ENCODE measurements around the gene SORCS3.

SORCS3 gene

DNA sequence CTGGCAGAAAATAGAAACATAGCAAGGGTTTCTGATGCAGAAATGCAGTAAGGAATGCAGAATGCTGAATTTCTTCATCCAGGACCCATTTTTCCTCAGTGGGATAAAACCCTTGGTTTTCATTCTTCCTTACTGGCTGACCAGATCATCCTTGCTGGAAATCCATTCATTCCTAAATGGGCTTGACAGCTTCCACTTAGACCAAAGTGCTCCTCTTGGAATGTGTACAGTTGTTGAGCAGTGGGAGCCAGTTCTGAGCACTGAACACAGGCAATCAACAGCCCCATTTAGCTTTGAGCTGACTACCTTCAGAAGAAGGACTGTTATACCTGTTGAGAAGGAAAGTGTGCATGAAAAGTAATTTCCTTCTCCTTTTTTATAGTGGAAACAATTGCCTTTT lies 232.1 kb downstream of the SORCS3 start:
- no peak for DNase-seq

DNA sequence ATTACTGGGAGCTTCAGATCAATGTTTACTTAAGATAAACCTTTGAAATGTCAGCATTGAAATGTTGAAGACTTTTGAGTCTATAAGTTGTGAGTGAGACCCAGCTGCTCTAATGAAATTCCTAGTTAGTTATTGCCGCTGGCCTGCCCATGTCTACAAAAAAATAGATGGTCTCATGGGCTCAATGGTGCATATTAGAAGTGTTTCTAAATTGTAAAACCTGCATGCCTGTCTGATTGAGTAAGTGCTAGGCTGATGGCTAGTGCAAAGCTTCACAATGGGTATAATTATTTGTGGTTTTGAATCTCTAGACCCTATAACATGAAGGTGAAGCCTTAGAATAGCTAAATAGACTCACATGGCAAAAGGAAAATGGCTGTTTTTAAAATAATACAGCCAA lies 234.5 kb downstream of the SORCS3 start:
- no peak for DNase-seq

- no peak for DNase-seq
Measured at GRCh38 chr10:104880624-104881398, 239.7 kb downstream of the SORCS3 start.

GRCh38 chr10:104881740-104882139 lies 240.7 kb downstream of the SORCS3 start:
- no peak for DNase-seq

DNA sequence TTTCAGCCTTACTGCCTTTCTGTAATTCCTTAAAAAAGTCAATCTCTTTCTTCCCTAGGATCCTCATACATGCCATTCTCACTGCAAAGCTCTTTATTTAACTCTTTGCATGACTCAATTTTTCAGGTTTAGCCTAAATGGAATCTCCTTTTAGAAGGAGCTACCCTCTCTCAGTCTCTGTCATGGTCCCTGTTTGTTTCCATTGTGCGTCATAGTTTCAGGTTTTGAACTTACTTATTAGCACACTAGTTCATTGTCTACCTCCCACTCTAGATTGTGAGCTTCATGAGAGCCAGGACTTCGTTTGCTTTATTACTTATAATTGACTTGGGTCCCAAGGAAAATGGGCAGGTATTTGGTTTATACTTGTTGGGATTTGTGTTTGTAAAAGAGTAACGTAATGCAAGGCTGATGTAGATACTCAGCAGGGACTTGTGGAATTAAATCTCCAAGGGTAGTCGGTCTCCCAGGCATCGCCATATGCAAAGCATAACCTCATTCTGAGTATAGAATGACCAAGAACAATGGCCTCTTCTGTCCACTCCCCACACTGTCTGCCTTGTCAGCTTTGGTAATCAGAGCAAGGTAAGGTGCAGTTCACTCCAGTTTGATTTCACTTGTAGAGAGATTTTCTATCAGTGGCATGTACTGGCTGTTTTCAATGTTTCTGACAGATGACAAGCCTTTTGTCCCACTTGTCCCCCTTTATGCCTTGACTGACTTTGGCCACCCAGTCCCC lies 252.0 kb downstream of the SORCS3 start:
- no peak for DNase-seq

DNA sequence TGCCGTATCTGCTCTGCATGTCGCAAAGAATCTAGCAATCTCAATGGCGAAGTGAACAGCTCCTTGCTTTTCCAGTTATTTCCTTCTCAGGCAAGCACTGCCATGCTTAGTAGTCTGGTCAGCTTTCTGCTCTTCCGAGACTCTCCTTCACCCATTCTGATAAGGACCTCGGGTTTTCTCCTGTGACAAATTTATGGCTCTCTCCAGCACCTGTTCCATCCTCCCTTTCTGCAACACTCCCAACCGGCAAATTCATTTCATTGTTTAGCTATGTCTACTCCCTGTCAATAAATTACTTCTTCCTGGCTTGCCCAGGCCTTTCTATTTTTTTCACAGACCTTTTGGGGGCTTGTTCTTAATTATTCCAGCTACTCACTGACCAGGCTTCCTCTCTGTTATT lies 252.6 kb downstream of the SORCS3 start:
- no peak for DNase-seq

GRCh38 chr10:104894681-104895080 lies 253.6 kb downstream of the SORCS3 start:
- no peak for DNase-seq

GRCh38 chr10:104895541-104895940 lies 254.5 kb downstream of the SORCS3 start:
- DNase-seq, result no peak

- DNase-seq, result no peak
Measured at GRCh38 chr10:104895981-104896380, 254.9 kb downstream of the SORCS3 start.

- no peak for DNase-seq
Measured at GRCh38 chr10:104897696-104898095, 256.6 kb downstream of the SORCS3 start.

GRCh38 chr10:104899779-104900178 lies 258.7 kb downstream of the SORCS3 start:
- DNase-seq, result no peak

DNA sequence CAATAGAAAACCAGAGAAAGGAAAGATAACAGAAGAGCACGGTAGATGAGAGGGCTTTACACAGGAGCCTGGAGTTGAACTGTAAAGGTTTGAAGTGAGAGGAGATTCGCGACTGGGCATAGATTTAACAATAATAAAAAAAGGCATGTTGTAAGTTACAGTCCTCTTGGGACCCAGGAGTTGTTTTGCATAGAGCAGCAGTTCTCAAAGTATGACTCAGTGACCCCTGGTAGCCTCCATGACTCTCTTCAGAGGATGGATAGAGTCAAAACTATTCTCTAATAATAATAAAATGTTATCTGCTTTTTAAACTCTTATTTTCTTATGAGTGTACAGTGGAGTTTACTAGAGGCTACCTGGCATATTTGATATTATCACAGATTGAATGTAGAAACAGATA lies 262.3 kb downstream of the SORCS3 start:
- DNase-seq, result no peak

- no peak for DNase-seq
Measured at GRCh38 chr10:104904753-104905323, 263.7 kb downstream of the SORCS3 start.

DNA sequence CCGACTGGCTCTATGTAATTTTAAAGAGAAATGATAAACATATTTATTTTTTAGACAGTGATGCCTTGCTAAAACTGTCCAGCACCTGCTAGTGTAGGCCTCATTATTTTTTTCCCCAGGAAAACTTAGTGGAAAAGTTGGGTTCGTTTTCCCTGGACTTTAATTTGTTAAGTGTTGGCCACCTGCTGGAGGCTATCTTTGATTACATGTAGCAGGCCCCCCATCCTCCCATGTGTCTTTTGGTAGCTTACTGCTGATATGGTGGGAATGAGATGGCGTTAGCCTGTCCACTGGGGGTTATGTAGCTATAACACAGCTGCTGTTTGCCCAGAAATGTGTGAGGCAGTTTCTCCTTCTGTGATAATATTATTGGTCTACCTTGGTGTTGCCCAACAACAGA lies 265.0 kb downstream of the SORCS3 start:
- DNase-seq, result no peak

DNA sequence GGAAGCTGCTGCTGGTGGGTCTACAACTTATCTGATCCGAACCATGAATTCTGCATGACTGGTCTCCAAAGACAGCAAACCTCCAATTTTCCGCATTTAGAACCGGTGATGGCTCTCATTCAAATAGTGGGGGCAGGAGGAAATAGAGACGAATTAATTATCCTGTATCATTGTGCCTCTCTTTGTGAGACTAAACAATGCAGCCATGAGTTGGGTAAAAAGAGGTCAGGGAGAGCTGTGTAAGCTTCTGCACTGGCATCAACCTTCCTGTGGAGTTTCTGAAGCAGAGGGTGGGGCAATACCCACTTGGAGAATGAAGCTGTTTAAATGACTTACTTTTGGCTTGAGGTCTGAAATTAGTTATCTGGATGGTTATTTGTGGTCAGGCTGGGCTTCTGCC lies 266.4 kb downstream of the SORCS3 start:
- DNase-seq, result no peak

GRCh38 chr10:104908581-104908980 lies 267.5 kb downstream of the SORCS3 start:
- DNase-seq, result no peak

DNA sequence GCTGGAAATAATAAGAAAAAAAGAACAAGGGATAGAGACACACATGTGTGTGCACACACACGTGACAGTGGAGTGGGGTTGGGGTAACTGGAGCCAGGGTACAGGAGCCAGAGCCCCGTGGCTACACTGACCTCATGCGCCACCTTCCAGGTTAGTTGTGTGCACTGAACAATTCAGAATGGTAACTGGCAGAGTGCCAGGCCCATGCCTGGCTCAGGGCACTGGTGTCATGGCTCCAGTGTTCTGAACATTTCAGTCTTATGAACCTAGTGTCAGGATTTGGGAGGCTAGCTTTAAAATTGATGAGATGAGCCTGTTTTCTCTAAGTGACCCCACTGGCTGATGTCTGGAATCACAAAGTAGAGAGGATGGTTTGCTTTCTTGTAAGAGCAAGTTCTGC lies 269.6 kb downstream of the SORCS3 start:
- DNase-seq, result no peak

- DNase-seq, result no peak
Measured at GRCh38 chr10:104913390-104913789, 272.3 kb downstream of the SORCS3 start.

DNA sequence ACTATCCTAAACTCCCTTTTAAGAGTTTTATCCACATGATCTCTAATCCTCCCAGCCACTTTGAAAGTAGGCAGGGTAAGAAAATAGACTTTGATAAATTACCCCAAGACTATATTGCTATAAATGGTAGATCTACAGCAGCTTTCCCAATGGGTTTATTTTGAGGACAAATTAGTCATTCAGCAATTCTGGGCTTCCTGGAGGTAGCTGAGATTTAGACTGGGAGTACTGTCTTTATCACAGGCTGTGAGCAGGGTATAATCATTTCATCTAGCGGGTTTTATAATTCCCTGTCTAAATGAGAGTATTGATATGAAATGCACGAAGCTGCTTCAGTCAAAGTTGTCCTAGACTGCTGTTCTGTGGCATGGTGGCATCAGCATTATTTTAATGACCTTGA lies 279.4 kb downstream of the SORCS3 start:
- DNase-seq, result no peak

DNA sequence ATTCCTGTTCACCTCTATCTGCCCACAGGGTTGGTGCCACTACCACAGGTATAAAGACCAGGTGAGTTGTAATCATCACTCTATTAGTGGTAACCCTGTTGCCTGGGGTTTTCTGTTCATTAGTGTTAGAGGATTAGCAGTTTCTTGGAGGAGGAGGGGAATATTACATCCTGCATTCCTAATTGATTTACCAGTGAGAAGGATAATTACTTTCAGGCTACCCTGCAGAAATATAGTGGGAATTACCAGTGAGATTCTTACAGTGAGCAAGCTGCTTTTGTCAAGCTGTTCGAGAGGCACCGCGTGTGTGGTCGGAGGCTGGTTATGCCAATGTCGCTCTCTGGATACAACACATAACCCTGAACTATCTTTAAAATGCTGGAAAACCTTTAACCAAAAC lies 280.7 kb downstream of the SORCS3 start:
- no peak for DNase-seq

DNA sequence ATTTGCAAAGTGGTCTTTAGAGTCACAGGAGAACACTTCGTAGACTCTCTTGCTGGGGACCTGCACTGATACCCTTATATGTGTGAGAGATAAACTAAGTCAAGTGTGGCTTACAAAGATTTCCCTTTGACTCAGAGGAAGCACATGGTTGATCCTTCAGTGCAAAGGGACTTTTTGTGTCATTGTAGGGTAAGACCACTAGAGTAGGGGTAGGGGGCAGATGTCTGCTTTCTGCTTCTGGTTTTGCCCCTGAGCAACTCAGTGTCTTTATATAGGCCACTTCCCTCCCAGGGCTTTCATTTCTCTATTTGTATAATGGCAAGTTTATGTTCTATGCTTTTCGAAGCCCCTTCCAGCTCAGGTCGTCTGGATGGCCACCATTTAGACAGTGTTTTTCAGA lies 281.7 kb downstream of the SORCS3 start:
- DNase-seq, result no peak

DNA sequence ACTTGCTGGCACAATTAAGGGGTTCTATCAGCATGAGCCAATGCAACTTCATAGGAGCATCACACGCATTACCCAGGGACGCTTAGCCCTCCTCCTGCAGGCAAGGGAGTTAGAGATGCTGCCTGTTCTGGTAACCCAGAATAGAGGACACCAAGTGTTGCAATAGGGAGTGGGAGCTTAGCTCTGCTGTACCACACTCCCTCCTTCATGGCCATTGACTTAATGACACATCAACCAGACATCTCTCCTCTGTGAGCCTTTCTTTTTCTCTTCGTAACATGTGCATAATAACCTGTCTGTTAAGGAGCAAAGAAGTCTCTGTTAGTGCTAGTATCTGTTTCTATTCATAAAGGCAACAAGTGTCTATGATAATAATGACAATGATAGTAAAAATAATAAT lies 282.4 kb downstream of the SORCS3 start:
- DNase-seq, result no peak

DNA sequence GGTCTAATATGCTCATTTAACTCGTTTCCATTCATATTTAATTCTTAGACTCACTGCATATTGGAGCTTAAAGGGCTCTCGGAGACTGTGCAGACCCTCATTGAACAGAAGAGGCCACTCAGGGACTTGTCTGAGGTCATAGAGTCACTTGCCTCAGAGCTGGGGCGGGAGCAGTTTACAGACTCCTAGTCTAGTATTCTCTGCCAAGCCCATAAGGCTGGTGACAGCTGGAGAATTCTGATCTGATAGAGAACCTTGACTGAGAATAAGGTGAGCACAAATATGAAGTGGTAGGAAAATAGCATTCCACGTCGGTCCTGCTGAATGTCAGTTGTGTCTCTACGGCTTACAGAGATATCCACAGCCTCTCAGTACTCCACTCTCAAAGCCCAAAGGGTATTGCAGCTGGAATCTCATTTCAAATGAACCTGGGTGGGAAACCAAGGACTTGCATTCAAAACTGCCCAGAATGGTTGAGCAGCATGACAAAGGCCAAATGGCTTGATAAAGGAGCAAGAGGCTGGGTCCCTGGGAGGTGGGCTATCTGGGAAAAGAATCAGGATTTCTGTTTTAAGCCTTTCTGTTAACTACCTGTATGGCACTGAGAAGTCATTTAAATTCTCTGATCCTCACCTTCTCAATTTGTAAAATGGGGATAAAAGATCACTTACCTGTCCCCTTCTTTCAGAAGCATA lies 283.2 kb downstream of the SORCS3 start:
- DNase-seq, result no peak
